ENCODE measurements around the gene CYP4F11.
"Not testable (repeated sequence)": the region's sequence is repeated elsewhere in the genome, so short reads cannot be mapped to it uniquely, and the experiment has no call there.

Gene CYP4F11, protein sequence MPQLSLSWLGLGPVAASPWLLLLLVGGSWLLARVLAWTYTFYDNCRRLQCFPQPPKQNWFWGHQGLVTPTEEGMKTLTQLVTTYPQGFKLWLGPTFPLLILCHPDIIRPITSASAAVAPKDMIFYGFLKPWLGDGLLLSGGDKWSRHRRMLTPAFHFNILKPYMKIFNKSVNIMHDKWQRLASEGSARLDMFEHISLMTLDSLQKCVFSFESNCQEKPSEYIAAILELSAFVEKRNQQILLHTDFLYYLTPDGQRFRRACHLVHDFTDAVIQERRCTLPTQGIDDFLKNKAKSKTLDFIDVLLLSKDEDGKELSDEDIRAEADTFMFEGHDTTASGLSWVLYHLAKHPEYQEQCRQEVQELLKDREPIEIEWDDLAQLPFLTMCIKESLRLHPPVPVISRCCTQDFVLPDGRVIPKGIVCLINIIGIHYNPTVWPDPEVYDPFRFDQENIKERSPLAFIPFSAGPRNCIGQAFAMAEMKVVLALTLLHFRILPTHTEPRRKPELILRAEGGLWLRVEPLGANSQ

DNA sequence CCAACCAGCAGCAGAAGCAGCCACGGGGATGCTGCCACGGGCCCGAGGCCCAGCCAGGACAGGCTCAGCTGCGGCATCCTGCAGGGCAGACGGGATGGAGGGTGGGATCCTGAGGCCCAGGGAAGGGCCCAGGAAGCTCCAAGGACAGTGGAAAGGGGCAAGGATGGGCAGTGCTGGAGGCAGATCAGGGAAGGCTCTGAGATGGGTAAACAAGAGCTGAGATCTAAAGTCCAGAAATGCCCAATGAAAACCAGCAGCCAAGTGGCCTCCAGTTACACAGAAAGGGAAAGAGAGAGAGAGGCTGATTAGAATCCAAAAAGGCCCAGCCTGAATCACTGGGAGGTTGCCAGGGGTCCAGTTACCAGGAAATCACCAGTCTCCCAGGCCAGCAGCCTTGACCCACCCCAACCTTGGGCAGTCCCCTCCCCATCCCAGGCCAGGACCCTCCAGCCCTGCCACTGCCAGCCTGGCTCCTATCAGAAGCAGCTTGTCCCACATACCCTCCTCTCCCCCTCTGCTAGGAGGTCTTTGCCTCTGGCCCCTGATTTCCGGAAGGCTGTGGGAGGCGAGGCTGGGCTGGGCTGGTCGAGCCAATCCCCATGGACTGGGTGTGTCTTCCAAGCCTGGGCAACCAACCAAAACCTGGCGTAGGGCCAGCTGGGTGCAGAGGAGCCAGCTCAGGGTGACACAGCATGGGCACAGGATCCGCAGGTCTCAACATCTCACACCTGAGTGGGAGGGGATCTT lies at the start of gene CYP4F11:
Gene CYP4F11, minus strand, starts transcription at position 198 of the 747 bp plus-strand sequence. Its CDS starts 121 bp downstream, at position 77.
- DNase-seq (ENCODE audit: low spot score), result no peak

DNA sequence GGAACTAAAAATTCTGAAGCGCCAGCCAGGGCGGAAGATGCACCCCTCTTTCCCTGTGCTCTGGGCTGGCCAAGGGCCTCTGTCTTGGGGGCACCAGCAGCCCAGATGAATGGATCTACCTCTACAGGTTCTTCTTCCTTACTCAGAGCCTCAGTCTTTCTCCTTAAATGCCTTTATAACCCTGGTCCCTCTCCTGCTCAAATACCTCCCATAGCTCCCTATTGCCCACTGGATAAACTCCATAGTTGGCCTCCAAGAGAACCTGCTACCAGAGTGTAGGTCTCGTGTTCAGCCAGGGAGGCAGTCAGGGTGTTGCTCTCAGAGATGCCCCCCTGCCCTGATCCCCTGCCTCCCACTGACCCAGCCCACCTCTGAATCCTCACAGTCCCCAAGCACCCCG lies 45.0 kb upstream of the CYP4F11 start:
- no peak for DNase-seq (ENCODE audit: low spot score)

- DNase-seq (ENCODE audit: low spot score), result no peak
These were observed 43.4 kb upstream of the CYP4F11 start for GRCh38 chr19:15977690-15978089.

- no peak for DNase-seq (ENCODE audit: low spot score)
These were observed 42.7 kb upstream of the CYP4F11 start for GRCh38 chr19:15976836-15977689.

- no peak for DNase-seq (ENCODE audit: low spot score)
These were observed 40.5 kb upstream of the CYP4F11 start for GRCh38 chr19:15974856-15975255.

- DNase-seq (ENCODE audit: low spot score), result not testable (repeated sequence)
These were observed 37.7 kb upstream of the CYP4F11 start for GRCh38 chr19:15972043-15972442.

- DNase-seq (ENCODE audit: low spot score), result no peak
These were observed 37.0 kb upstream of the CYP4F11 start for GRCh38 chr19:15971224-15971780.

DNA sequence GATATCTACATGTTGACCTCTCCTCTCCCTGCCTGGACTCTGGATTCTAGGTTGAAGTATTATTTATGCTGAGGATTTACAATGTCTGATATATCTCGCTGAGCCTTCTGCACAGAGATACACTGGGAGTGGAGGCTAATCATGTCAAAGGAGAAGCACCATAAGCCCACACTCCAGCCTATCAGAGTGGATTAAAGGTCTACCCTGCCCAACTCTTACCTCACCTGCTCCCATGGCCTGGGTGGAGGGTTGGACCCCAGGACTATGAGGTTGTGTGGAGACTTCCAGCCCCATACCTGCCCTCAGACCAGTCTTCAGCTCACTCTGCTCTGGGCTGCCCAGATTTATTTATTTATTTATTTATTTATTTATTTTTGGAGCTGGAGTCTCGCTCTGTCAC lies 29.9 kb upstream of the CYP4F11 start:
- DNase-seq (ENCODE audit: low spot score), result no peak

- no peak for DNase-seq (ENCODE audit: low spot score)
These were observed 28.0 kb upstream of the CYP4F11 start for GRCh38 chr19:15962319-15962718.

DNA sequence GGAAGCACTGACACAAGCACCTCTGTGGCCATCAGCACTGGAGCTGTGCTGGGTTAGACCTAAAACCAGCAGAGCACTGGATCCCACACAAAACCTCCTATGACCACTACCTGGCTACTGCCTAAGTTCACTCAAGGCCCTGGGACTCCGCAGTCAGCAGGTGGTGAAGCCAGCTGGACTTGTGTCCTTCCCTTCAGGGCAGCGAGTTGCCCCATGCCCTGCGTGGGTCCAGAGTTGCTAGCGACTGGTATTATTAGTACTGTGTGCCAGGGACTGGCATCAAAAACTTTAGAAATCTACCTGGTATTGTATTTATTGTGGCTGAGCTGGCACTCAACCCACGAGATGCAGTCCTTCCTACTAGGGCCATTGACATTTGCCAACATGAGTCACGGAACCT lies 20.5 kb upstream of the CYP4F11 start:
- no peak for DNase-seq (ENCODE audit: low spot score)

GRCh38 chr19:15948223-15949058 lies 14.1 kb upstream of the CYP4F11 start, which contains the start of gene OR10H4:
TSS of gene OR10H4 (plus strand) at chr19:15949008. CDS start at chr19:15949008, 0 bp downstream.
- no peak for DNase-seq (ENCODE audit: low spot score)

GRCh38 chr19:15945301-15945700 lies 11.0 kb upstream of the CYP4F11 start:
- no peak for DNase-seq (ENCODE audit: low spot score)

- no peak for DNase-seq (ENCODE audit: low spot score)
These were observed 10.1 kb upstream of the CYP4F11 start for GRCh38 chr19:15944401-15944800.

DNA sequence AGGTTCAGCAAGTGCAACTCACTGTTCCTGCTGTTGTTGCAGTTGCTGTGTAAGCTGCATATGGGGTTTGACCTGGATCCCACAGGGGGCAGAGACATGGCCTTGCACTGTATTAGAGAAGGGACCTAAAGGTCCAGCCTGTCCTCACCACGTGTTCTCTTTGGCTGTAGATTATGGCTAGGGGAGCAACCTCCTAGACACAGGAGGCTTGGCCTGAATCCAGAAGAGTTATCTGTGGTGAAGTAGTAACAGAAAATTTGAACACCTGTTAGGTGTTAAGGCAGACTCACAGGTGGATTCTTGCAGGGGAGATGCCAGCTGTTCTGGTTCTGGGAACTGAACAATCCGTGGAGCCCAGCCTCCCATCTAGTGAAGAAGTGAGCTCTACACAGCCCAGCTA lies 3.4 kb upstream of the CYP4F11 start:
- no peak for DNase-seq (ENCODE audit: low spot score)

DNA sequence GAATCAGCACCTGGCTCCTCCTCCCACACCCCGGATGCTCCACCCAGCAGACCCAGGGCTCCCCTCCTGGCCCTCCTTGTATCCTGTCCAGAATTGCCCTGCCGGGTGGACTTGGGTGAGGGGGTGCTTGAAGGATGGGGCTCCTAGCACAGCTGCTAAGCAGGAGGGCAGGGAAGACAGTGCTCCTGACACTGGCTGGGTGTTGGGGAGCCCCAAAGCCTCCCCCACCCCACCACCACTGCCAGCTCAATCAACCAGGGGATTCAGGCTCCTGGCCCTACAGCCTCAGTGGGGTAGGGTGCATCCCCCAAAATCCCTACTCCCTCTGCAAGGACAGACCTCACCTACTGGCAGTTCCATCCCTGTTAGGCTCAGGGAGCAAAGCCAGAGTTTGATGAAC lies 2.6 kb upstream of the CYP4F11 start:
- DNase-seq (ENCODE audit: low spot score), result no peak

DNA sequence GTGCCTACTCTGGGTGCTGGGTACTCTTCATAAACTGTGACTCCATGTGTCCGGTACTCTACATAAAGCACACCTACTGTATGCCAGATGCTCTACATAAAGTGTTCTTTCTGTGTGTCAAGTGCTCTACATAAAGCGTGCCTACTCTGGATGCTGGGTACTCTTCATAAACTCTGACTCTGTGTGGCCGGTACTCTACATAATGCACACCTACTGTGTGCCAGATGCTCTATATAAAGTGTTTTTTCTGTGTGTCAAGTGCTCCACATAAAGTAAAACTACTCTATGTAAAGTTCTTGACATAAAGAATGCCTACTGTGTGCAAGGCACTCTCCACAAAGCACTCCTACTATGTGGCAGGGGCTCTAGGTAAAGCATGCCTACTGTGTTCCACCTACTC lies 1.8 kb upstream of the CYP4F11 start:
- no peak for DNase-seq (ENCODE audit: low spot score)

- DNase-seq (ENCODE audit: low spot score), result no peak
These were observed 906 bp upstream of the CYP4F11 start for GRCh38 chr19:15935167-15935702.

DNA sequence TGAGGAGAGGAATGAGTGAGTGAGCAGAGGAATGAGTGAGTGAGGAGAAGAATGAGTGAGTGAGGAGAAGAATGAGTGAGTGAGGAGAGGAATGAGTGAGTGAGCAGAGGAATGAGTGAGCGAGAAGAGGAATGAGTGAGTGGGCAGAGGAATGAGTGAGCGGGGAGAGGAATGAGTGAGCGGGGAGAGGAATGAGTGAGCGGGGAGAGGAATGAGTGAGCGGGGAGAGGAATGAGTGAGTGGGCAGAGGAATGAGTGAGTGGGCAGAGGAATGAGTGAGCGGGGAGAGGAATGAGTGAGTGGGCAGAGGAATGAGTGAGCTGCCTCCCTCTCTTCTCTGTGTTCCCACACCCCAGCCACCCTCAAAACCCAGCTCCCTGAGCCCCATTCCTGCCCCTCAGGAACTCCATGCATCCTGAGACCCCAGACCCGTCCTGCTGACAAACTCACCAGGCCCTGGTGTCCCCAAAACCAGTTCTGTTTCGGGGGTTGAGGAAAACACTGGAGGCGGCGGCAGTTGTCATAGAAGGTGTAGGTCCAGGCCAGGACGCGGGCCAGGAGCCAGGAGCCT lies 483 bp downstream of the CYP4F11 start:
- DNase-seq (ENCODE audit: low spot score), result not testable (repeated sequence)

- no peak for DNase-seq (ENCODE audit: low spot score)
These were observed 6.0 kb downstream of the CYP4F11 start for GRCh38 chr19:15928321-15928720.

GRCh38 chr19:15926484-15926883 lies 7.8 kb downstream of the CYP4F11 start:
- DNase-seq (ENCODE audit: low spot score), result no peak

Measured in hematopoietic multipotent progenitor cell treated with erythropoietin and hydrocortisone succinate and interleukin-3 and kit ligand, for 15 days (in vitro differentiated cells).